Gastroesophageal sphincter (tissue), 4 donors: Measurements from ENCODE around the gene CDX2. TPM values are rescaled to one million over a fixed set of nuclear protein-coding genes. Genes with fewer than 3 reads are reported as not detected.

ENCODE experiments used
- ATAC-seq: fragments of 150-250 bp; one replicate; pipeline ENCODE4 v1.9.1; 2016; ENCODE audit warnings: mild to moderate bottlenecking, moderate library complexity
- H3K27ac ChIP-seq, 4 donors: fragments of 200-600 bp; sonication (generic) in 3 of 4; 1 replicate in 3 of 4; 2 replicates in 1 of 4; pipeline ENCODE4 v1.5.1; 2016 to 2019
- H3K27me3 ChIP-seq: fragments of 200-600 bp; sonication (generic); one replicate; pipeline ENCODE4 v1.5.1; 2019
- H3K36me3 ChIP-seq, 2 donors: fragments of 200-600 bp; sonication (generic); one replicate each; pipeline ENCODE4 v1.5.1; 2019; ENCODE audit warnings: control low read depth in 1 of 2
- H3K4me1 ChIP-seq, 3 donors: fragments of 200-600 bp; sonication (generic); 1 replicate in 2 of 3; 2 replicates in 1 of 3; pipeline ENCODE4 v1.5.1; 2016 to 2019; ENCODE audit warnings: control low read depth in 2 of 3
- H3K4me3 ChIP-seq, 2 donors: fragments of 200-600 bp; sonication (generic); one replicate each; pipeline ENCODE4 v1.5.1; 2019; ENCODE audit warnings: mild to moderate bottlenecking in 1 of 2, moderate library complexity in 1 of 2
- H3K9me3 ChIP-seq, 3 donors: fragments of 200-600 bp; sonication (generic); one replicate each; pipeline ENCODE4 v1.5.1; 2017 to 2019; ENCODE audit warnings: control low read depth in 2 of 3
- CTCF ChIP-seq, 4 experiments: fragments of 200-600 bp in 2 of 4; fragments of 450-650 bp in 2 of 4; sonication (generic) in 1 of 4; IDR thresholded peaks; one replicate each; pipeline ENCODE4 v1.5.1; 2017 to 2019; ENCODE audit warnings: antibody characterized with exemption in 4 of 4, mild to moderate bottlenecking in 2 of 4, moderate library complexity in 2 of 4
- EP300 ChIP-seq: sonication (generic); formaldehyde crosslinking; IDR thresholded peaks from one replicate; pipeline ENCODE4 v1.6.1; 2017; ENCODE audit warnings: antibody characterized with exemption, mild to moderate bottlenecking
- POLR2A ChIP-seq, 2 donors: fragments of 450-650 bp; IDR thresholded peaks; one replicate each; pipeline ENCODE4 v1.6.1; 2017; ENCODE audit warnings: antibody characterized with exemption in 2 of 2, mild to moderate bottlenecking in 2 of 2, moderate library complexity in 1 of 2
- POLR2AphosphoS5 ChIP-seq: sonication (generic); formaldehyde crosslinking; IDR thresholded peaks from one replicate; pipeline ENCODE4 v1.6.1; 2017; ENCODE audit warnings: antibody characterized with exemption
- WGBS, 2 donors: methylation state at CpG; one replicate each; pipeline ENCODE4 v1.1.5; 2018; ENCODE audit warnings: low coverage in 1 of 2; 5-methylcytosine and 5-hydroxymethylcytosine counted together
- total RNA-seq, 4 donors: library from RNA; depleted of rRNA; stranded (reverse); fragments of >200 nt; gene quantifications; one replicate each; pipeline ENCODE4 v1.1.0, GENCODE V29; 2016

The CDX2 gene
- total RNA-seq, 4 donors from 2014 or later = not detected

GRCh38 chr13:27953676-27954405 is 15.3 kb downstream of the CDX2 start:
- H3K4me1 ChIP-seq = peaks cover 0 to 19% (median 11%) of the 10 kb centered on the region in 3 donors
- WGBS, 2 donors = 4% methylated on average over 4 of the region's 71 CpGs; no CpG with 5 or more reads in 1 of the 2 donors
- no peak overlapping the region for H3K27ac ChIP-seq
- TF ChIP-seq CTCF (IDR thresholded peaks at IDR 0.05) (peak; percentile 66 to 86 (median 71)), POLR2A (IDR thresholded peaks at IDR 0.05) (no peak)
- peak overlapping the region; percentile 1 to 49 for H3K4me3 ChIP-seq
- peak; percentile 91 for ATAC-seq
- H3K27me3 ChIP-seq = peaks cover 94% of the 10 kb centered on the region
- no peaks in the 10 kb centered on the region for H3K9me3 ChIP-seq
- H3K36me3 ChIP-seq = no peaks in the 10 kb centered on the region

GRCh38 chr13:27952876-27953675 is 16.0 kb downstream of the CDX2 start:
- Histone ChIP-seq H3K36me3 (no peaks in the 10 kb centered on the region), H3K4me3 (peak overlapping the region; percentile 1 to 49), H3K9me3 (no peaks in the 10 kb centered on the region), H3K27me3 (peaks cover 91% of the 10 kb centered on the region), H3K4me1 (peaks cover 0 to 19% (median 11%) of the 10 kb centered on the region in 3 donors), H3K27ac (no peak overlapping the region)
- 10 to 22% methylated on average over 16 to 20 of the region's 30 CpGs for WGBS, 2 donors
- no peak for TF ChIP-seq EP300
- no peak for TF ChIP-seq CTCF (IDR thresholded peaks at IDR 0.05)
- no peak for TF ChIP-seq POLR2AphosphoS5
- no peak for TF ChIP-seq POLR2A (IDR thresholded peaks at IDR 0.05)
- peak; percentile 14 for ATAC-seq

GRCh38 chr13:27942972-27943371 is 26.1 kb downstream of the CDX2 start:
- Histone ChIP-seq H3K36me3 (no peaks in the 10 kb centered on the region), H3K4me3 (no peak overlapping the region), H3K27me3 (peaks cover 43% of the 10 kb centered on the region), H3K27ac (no peak overlapping the region), H3K9me3 (peaks cover 0 to 31% (median 0%) of the 10 kb centered on the region in 3 donors), H3K4me1 (no peaks in the 10 kb centered on the region)
- WGBS, 2 donors = 89 to 94% methylated on average over 1 of the region's 1 CpG
- no peak for ATAC-seq
- TF ChIP-seq POLR2AphosphoS5 (no peak), CTCF (IDR thresholded peaks at IDR 0.05) (no peak), EP300 (no peak), POLR2A (IDR thresholded peaks at IDR 0.05) (no peak)

- H3K27ac ChIP-seq = no peak overlapping the region
- 56 to 59% methylated on average over 2 of the region's 2 CpGs for WGBS, 2 donors
- no peak for TF ChIP-seq POLR2AphosphoS5
- no peak overlapping the region for H3K4me3 ChIP-seq
- H3K9me3 ChIP-seq = no peaks in the 10 kb centered on the region
- H3K36me3 ChIP-seq = no peaks in the 10 kb centered on the region
- no peak for ATAC-seq
- H3K27me3 ChIP-seq = peaks cover 53% of the 10 kb centered on the region
- no peaks in the 10 kb centered on the region for H3K4me1 ChIP-seq
Measured at GRCh38 chr13:27933580-27934328, 35.4 kb downstream of the CDX2 start.

- H3K27ac ChIP-seq = no peak overlapping the region
- H3K4me1 ChIP-seq = peaks cover 0 to 5% (median 0%) of the 10 kb centered on the region in 3 donors
- H3K36me3 ChIP-seq = no peaks in the 10 kb centered on the region
- H3K9me3 ChIP-seq = no peaks in the 10 kb centered on the region
- H3K27me3 ChIP-seq = peaks cover 59% of the 10 kb centered on the region
- TF ChIP-seq POLR2A (IDR thresholded peaks at IDR 0.05) (no peak), CTCF (IDR thresholded peaks at IDR 0.05) (no peak), EP300 (no peak)
- H3K4me3 ChIP-seq = no peak overlapping the region
- no peak for ATAC-seq
- WGBS, 2 donors = 43 to 67% methylated on average over 1 of the region's 1 CpG
Measured at GRCh38 chr13:27933118-27933517, 36.0 kb downstream of the CDX2 start.
